HL-60 (cell line): ENCODE measurements around the gene EPHA4.

Experiments used
- DNase-seq, 2 experiments: peaks; one replicate each; pipeline ENCODE4 v3.0.0-alpha.2; 2010 to 2020; ENCODE audit warnings: low read depth in 1 of 2, low spot score in 1 of 2
- H3K27ac ChIP-seq: fragments of 250-450 bp; sonication (Bioruptor Pico); replicated peaks from 2 replicates; pipeline ENCODE4 v1.5.1; 2020; ENCODE audit warnings: mild to moderate bottlenecking, moderate library complexity
- H3K27me3 ChIP-seq: fragments of 250-450 bp; sonication (Bioruptor Pico); 2 replicates; pipeline ENCODE4 v1.5.1; 2021; ENCODE audit warnings: mild to moderate bottlenecking, moderate library complexity; ENCODE audit not compliant: insufficient read depth, poor library complexity, severe bottlenecking
- H3K4me3 ChIP-seq: replicated peaks from 2 replicates; pipeline ENCODE4 v1.5.1; 2011; ENCODE audit warnings: mild to moderate bottlenecking, control low read depth, low read length; ENCODE audit not compliant: insufficient read depth
- GABPA ChIP-seq: IDR thresholded peaks from 2 replicates; pipeline ENCODE4 v1.6.1; 2012; ENCODE audit warnings: low read depth
- POLR2AphosphoS5 ChIP-seq: IDR thresholded peaks from 2 replicates; pipeline ENCODE4 v1.6.1; 2012; ENCODE audit warnings: low read depth
- SPI1 ChIP-seq: IDR thresholded peaks from 2 replicates; pipeline ENCODE4 v1.6.1; 2012; ENCODE audit warnings: low read depth, mild to moderate bottlenecking, borderline replicate concordance
- TF ChIP-seq, protein P1 (sequence below): IDR thresholded peaks from one replicate; pipeline ENCODE4 v1.5.1; 2011; ENCODE audit warnings: low read length, control low read depth, inconsistent platforms; ENCODE audit not compliant: insufficient read depth
- TF ChIP-seq, protein P2 (sequence below): IDR thresholded peaks from 2 replicates; pipeline ENCODE4 v1.6.1; 2012; ENCODE audit warnings: low read depth; ENCODE audit not compliant: insufficient replicate concordance

The EPHA4 gene

DNA sequence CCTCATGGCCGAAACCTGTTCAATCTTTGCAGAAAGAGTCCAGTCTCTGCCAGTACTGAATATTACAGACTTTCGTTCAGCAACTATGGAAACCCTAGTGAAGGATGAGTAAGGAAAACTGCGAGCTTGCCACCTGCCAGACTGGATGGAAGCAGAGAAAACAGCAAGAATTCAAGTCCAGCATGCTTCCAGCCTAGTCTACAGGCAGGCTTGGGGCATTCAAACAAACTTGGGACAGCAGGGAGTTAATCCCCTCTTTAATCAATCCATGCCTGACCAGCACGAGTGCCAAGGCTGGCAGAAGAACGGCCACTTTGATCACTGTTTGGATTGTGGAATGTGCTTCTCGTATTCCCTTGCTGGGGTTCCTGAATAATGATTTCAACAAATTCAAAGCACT, 145.2 kb downstream of the EPHA4 start:
- no peak for DNase-seq
- TF ChIP-seq GABPA, result no peak
- TF ChIP-seq, protein P1, sequence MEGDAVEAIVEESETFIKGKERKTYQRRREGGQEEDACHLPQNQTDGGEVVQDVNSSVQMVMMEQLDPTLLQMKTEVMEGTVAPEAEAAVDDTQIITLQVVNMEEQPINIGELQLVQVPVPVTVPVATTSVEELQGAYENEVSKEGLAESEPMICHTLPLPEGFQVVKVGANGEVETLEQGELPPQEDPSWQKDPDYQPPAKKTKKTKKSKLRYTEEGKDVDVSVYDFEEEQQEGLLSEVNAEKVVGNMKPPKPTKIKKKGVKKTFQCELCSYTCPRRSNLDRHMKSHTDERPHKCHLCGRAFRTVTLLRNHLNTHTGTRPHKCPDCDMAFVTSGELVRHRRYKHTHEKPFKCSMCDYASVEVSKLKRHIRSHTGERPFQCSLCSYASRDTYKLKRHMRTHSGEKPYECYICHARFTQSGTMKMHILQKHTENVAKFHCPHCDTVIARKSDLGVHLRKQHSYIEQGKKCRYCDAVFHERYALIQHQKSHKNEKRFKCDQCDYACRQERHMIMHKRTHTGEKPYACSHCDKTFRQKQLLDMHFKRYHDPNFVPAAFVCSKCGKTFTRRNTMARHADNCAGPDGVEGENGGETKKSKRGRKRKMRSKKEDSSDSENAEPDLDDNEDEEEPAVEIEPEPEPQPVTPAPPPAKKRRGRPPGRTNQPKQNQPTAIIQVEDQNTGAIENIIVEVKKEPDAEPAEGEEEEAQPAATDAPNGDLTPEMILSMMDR, result no peak
- Histone ChIP-seq H3K27ac (no peak overlapping the region), H3K4me3 (no peak overlapping the region), H3K27me3 (no peaks in the 10 kb centered on the region)

GRCh38 chr2:221425891-221426290, 146.2 kb downstream of the EPHA4 start:
- Histone ChIP-seq H3K27me3 (no peaks in the 10 kb centered on the region), H3K27ac (no peak overlapping the region), H3K4me3 (no peak overlapping the region)
- no peak for DNase-seq
- TF ChIP-seq SPI1 (no peak), GABPA (no peak), POLR2AphosphoS5 (no peak)
- TF ChIP-seq, protein P2, sequence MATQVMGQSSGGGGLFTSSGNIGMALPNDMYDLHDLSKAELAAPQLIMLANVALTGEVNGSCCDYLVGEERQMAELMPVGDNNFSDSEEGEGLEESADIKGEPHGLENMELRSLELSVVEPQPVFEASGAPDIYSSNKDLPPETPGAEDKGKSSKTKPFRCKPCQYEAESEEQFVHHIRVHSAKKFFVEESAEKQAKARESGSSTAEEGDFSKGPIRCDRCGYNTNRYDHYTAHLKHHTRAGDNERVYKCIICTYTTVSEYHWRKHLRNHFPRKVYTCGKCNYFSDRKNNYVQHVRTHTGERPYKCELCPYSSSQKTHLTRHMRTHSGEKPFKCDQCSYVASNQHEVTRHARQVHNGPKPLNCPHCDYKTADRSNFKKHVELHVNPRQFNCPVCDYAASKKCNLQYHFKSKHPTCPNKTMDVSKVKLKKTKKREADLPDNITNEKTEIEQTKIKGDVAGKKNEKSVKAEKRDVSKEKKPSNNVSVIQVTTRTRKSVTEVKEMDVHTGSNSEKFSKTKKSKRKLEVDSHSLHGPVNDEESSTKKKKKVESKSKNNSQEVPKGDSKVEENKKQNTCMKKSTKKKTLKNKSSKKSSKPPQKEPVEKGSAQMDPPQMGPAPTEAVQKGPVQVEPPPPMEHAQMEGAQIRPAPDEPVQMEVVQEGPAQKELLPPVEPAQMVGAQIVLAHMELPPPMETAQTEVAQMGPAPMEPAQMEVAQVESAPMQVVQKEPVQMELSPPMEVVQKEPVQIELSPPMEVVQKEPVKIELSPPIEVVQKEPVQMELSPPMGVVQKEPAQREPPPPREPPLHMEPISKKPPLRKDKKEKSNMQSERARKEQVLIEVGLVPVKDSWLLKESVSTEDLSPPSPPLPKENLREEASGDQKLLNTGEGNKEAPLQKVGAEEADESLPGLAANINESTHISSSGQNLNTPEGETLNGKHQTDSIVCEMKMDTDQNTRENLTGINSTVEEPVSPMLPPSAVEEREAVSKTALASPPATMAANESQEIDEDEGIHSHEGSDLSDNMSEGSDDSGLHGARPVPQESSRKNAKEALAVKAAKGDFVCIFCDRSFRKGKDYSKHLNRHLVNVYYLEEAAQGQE, result no peak
- TF ChIP-seq, protein P1, result no peak

DNA sequence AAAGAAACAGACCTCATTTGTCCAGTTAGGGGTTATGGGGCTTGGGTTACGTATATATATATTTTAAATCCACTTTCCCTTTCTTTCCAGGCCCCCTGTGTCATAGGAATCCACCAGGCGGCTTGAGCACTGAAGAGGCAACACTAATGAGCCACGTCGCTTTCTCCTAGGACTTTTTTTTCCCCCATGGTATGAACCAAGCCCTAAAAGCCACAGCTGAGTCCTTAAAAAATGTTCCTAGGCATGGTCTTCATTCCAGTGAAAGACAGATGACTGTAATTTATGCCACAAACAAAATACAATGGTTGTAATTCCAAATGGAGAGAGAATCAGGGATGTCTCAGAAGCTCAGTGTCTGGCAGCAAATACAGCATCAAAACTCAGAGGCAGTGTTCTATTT, 146.8 kb downstream of the EPHA4 start:
- no peak overlapping the region for H3K4me3 ChIP-seq
- H3K27me3 ChIP-seq, result no peaks in the 10 kb centered on the region
- H3K27ac ChIP-seq, result no peak overlapping the region
- TF ChIP-seq, protein P2, result no peak
- TF ChIP-seq POLR2AphosphoS5 (no peak), SPI1 (no peak), GABPA (no peak)
- TF ChIP-seq, protein P1, result no peak
- DNase-seq, result no peak

GRCh38 chr2:221423210-221423804, 148.8 kb downstream of the EPHA4 start:
- Histone ChIP-seq H3K27ac (no peak overlapping the region), H3K4me3 (no peak overlapping the region), H3K27me3 (no peaks in the 10 kb centered on the region)
- DNase-seq, result no peak
- TF ChIP-seq POLR2AphosphoS5 (no peak), SPI1 (no peak), GABPA (no peak)
- TF ChIP-seq, protein P2, result no peak
- TF ChIP-seq, protein P1, result no peak
